Medulla oblongata (tissue), 1 donor: ENCODE results near the gene CES1.
"Not testable (repeated sequence)": the region's sequence is repeated elsewhere in the genome, so short reads cannot be mapped to it uniquely, and the experiment has no call there.

Source experiments
- DNase-seq: peaks from one replicate; pipeline ENCODE4 v3.0.0-alpha.2; 2015; ENCODE audit errors: extremely low spot score

Gene CES1

DNA sequence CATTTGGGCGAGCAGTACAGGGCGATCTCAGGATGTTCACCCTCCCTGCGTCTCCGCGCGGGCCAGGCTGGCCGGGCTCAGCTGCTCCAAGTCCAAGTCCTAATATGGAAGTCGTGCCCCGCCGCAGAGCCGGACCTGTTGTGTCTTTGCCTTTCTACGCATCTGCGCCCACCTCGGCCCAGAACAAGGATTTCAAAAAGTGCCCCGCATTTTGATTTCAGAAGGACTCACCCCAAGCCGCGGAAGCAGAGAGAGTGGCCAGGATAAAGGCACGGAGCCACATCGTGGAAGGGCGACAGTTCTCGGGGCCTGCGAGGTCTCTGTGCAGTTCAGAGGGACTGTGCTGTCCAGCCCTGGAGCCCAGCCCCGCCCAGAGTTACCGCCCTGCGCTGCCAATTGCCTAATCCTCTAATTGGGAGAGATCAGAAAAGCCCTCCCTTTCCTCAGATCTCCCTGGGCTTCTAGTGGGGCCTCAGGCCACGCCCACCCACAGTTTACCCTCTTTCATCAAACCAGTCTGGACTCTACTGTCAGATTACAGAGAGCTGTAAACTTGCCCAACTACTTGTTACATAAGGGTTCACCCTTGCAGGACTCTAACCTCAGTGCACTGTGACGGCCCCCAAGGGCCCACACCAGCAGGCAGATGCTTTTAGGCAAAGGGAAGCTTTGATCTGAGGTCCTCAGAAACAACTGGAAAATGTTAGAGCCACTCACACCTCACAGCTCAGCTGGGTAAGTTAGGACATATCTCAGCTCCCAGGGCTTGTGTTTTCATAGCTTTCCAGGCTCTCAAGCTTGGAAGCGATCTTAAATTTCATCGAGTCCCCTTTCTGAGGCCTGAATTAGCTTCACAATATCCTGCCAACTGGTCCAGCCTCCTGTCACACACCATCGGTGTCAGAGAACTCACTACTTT is at the start of gene CES1:
Gene CES1 (minus strand): TSS at position 324 of the 919 bp plus-strand sequence. CDS start 41 bp downstream, at position 283.
- DNase-seq = no peak

DNA sequence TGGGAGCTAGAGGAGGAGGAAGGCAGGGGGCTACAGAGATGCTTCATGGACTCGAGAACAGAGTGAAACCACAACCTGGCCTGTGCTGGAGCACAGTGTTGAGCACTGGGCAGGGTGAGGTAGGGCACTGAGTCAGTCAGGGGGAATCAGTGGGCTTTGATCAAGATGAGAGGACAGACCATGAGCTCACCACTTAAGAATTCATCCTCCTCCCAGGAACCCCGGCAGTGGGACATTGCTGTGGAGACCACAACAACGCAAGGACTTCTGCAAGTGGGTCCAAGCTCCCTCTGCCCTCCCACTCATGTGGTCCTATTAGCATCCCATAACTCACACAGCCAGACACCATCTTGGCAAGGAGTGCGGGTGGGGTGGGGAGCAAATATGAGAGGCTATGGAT is 44.0 kb upstream of the CES1 start:
- no peak for DNase-seq

DNA sequence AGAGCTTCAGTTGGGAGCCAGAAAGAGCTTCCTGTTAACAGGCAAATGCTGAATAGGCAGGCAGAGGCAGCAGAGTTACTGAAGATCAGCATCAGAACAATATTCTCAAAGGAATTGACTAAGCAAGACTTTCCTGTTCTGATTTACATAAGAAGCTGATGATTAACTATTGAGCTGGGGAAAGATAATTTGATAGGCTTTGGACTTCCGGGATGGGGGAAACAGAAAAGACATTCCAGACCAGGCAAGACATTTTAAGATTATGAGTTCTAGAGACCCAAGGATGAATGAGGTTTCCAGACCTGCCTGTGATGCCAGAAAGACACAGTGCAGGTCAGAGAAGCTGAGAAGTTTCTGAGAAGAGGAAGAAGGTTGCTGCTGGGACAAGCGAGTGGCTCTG is 42.4 kb upstream of the CES1 start, which contains the start of gene CES5A:
Gene CES5A (minus strand): TSS at position 101 of the 400 bp plus-strand sequence. CDS start 152 bp downstream, outside the sequence.
- DNase-seq = no peak

DNA sequence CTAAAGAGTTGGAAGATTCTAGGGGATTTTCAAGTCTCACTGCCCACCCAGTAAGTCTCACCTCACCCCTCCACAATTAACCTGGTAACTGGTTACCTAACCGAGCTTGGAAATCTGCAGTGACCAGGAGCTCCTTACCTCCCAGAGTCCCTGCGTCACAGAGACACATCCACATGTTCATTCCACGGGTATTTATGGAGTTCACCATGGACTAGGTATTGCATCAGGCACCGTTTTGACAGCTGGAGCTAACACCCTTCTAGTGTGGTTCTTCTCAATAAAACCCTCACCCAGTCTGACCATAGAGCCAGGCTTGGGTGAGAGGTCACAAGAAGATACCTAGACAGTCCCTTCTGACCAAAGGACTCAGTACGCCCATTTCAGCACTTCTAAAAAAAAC is 40.2 kb upstream of the CES1 start:
- DNase-seq = no peak

DNA sequence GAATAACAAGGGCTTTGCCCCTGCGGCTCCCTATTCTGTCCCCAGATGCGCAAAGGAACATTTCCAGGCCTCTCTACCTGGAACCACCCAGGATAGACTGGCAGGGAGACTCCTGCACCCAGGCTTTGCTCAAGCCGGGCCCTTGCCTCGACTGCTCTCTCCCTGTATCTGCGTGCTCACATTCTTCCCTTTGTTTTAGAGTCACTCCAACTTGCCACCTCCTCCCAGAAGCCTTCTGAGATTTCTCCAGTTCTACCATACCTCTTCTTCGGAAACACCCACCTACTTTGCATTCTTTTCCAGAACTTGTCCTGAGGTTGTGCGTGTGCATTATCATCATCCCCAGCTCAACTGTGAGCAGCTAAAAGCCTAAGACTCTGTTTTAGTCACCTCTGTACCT is 39.2 kb upstream of the CES1 start:
- no peak for DNase-seq

DNA sequence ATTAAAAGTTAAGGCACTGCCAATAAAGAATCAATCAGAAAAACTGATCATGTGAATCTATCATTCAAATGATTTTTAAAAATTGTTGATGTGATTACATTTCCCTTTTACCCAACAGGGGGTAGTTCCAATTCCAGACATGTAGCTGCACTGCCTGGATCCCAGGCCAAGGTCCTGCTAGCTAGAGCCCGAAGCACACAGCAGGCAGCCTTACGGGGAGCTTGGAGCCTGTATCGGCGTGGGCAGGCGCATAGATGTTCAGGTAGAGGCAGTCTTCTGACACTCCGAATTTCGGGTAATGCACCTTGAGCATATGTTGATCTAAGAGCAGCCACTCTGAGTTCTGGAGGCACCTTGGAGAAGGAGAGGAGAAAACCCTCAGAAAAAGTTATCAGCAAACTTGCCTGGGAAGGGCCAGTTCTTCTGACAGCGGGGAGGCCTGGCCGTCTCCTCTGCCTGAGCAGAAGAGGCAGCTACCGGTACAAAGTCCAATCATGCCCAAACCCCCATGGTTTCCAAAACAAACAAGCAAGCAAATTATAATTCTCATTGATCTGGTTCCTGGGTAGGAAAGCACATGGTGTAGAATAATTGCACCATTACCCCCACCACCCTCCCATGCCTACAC is 38.6 kb upstream of the CES1 start:
- DNase-seq = no peak

DNA sequence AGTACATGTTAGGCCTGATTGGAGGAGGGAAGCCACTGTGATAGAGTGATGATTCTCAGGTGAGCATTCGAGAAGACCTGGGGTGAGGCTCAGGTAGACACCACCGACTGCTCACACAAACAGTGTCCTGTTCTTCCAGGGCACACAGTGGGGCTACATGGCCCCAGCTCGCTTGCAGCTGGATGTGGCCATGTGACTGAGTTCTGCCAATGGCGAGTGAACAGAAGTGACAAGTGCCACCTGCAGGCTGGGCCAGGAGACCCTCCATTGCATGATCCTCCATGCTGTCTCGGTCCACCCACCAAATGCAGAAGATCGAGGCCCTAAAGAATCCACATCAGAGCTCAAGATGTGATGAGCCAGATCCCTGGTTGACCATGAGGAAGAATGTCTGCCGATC is 36.1 kb upstream of the CES1 start:
- no peak for DNase-seq

DNA sequence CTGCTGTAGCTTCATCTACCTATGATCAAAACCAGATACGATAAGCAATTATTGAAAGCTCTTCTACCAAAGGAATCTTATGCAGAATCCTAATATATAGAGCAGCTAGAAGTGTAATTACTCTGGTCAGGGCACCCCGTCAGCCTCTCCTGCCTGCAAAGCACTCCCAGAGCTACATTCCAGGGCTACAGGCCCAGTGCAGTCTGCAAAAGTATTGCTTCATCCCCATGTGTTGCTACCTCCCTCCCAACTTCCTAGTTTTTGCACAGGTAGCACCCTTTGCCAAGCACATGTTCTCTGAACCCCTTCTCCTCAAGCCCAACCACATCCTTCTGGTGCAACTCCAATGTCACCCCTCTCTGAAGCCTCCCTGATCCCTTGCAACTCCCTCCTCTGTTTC is 35.2 kb upstream of the CES1 start:
- no peak for DNase-seq

DNA sequence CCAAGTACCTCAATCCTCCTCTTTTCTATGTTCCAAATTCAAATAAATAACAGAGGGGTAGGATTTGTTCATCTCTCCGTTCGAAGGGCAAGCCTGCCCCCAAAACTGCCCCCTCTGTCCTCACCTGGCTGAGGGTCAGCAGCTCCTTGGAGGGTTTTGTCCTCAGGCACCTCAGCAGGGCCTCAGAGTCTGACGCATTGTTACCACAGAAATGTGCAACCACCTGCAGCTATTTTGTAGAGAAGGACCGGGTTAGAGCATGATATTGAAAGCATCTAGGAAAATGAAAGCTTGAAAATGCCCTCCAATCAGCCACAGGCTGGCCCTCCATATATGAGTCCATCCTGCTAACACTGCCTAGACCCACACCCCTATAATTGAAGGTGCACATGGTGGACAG is 28.4 kb upstream of the CES1 start:
- DNase-seq = no peak

DNA sequence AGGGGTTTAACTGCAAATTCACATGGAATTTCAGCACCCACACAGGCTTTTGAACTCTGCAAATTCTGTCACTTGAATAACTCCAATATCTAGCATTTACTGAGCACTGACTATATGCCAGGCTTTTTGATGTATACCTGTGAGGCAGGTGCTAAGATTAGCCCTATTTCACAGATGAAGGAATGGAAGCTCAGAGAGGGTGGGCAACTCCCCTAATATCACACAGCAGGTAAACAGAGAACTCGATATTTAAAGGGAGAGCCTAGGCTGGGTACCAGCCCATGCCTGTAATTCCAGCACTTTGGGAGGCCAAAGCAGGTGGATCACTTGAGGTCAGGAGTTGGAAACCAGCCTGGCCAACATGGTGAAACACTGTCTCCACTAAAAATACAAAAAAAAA is 24.8 kb upstream of the CES1 start:
- DNase-seq = not testable (repeated sequence)

DNA sequence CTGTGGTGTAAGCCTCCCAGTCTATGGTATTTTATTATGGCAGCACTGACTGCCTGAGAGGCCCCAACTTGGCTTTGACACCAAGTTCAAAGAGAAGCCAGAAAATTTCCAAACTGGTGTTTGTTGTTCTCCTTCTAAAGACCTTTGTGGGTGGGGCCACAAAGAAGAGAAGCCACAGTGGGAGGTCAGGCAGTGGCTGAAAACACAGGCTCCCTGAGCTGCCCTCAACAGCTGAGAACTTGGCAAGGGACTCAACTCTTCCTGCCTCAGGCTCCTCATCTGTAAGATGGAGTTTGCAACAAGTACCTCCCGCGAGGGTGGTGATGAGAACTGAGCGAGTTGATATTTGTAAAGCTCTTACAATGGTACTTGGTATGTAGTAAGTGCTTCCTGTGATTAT is 24.1 kb upstream of the CES1 start:
- no peak for DNase-seq

DNA sequence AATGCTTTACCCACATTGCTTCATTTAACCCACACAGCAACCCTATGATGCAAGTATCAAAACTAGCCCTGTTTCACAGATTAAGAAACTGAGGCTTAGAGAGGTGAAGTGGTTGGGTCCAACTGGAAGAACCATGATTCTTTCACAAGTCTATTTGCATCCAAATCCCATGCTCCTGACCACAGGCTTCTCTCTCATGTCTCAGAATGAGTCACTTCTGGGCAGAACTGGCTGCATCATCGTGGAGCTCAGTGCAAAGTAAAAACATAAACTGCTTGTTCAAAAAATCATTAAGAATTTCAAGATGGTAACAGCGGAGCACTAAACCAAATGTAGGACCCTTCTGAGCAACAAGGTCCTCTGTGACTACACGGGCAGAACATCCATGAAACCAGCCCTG is 20.2 kb upstream of the CES1 start:
- no peak for DNase-seq

DNA sequence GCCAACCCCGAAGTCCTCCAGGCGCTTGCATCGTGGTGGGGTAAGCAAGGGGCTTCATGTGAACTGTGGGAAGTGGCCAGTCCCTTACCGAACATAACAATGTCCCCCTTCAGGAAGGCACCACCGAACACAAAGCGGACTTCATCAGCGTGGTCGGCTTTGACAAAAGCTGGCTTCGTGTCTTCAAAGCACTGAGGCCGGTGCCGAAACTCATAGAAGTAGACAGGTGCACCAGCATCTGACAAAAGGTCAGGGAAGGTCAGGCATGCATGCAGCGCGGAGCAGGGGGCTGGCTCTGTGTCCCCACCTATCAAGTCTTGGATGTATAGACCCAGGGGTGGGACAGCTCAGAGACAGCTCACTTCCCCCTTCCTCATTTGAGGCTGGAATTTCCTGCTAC is 16.6 kb upstream of the CES1 start:
- no peak for DNase-seq

DNA sequence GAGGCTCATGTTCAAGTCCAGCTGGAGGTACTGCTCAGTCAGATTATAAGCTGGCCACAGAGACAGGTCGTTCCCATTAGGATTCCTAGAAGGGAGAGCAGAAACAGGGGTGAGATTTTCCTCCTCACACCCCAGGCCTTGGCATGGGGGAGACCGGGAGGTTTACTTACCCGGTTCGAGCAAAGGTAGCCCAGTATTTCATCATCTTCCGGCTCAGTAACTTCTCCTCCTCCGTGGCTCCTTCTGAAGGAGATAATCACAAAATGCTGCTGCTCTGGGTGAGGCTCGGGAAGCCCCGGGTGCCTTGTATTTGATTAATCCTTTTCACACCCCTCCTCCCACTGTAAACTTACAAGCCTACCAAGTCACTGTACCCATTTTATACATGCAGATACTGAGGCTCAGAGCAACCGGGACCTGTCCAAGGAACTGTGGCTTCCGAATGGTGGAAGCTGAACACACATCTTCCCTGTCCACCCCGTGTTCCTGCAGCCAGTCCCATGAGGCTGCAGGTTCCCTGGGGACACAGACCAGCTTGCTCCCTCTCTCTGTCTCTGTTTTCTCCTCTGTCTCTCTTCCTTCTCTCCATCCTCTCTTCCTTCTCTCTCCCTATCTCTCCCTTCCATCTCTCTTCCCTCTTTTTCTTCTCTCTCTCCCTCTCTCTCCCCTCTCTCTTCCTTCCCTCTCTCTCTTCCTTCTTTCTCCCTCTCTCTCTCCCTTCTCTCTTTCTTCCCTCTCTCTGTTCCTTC is 13.9 kb upstream of the CES1 start:
- no peak for DNase-seq

DNA sequence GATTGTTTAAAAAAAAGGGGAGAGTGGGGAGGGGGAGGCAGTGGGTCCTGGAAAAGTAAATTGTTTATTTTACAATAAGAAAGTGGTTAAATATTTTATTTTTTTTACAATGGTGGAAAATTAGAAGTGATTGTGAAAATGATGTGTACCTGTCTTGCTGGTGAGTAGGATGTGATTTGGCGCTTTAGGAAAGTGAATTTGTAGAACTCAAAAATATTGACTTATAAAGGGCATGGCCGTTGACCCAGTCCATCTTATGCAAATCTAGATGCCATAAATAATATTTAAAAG is 10.2 kb upstream of the CES1 start:
- no peak for DNase-seq

DNA sequence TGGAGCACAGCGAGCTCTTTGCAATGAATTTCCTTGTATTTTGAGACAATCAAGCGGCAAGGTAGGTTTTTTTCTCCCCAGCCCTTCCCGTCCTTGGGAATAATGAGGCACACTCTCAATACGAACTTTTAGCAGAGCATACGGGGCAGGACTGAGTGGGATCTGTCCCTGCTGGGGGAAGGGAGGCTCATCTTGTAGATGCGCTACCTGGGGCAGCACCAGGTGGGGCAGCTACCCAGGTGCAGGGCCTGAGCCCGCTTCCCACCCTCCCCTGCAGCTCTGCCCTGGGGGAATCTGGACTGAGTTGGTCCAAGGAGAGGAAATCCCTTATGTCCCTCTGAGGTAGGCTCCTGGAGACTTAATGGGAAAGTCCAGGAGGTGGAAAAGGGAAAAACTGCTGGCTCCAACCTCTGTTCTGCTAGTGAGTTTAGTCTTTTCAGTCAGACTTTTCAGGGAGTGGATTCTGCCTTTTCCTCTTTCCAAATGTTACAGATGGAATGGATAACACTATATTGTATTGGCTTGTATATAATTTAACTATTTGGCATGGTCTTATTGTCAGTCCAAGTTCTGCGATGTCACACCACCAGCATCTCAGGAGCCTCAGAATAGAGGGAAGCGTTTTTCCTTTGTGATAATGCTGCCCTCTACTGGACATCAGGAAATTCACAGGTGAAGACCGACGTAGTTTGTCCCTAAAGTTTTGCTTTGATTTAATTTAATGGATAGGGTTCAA is 9.6 kb upstream of the CES1 start:
- DNase-seq = peak; percentile 81

DNA sequence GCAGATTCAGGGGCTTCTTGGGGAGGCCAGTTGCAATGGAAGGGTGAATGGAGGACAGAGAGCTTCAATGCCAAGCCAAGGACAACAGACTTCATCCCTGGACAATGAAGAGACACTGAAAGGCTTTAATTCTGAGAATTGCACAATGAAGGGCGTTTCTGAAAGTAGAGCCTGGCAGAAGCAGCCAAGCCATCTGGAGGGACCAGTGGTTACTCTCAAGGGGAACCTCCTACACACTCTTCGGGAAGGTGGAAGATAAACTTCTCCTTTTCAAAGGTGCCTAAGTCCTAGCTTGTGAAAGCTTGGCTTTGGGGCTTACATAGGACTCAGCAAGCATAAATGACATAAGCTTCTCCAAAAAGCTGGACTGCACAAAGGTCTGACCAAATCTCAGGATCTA is 6.2 kb upstream of the CES1 start:
- peak; percentile 24 for DNase-seq

DNA sequence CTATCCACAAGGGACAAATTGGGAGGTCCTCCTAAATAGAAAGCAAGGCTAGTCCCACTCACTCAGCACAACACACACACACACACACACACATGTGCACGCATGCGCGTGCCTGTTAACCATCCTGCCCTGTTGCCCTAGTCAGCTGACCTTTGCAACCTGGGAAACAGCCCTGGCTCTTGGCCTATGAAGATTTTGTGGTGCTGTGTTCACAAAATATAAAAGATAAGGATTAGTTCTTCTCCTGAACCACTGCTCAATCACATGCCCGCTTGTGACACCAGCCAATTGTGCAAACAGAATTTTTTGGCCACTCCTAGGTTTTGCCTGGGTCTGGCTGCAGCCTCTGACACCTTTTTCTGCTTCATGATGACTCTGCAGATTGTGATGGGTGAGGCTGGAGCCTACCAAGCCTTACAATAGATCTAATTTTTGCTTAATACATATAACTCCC is 3.3 kb upstream of the CES1 start:
- no peak for DNase-seq

DNA sequence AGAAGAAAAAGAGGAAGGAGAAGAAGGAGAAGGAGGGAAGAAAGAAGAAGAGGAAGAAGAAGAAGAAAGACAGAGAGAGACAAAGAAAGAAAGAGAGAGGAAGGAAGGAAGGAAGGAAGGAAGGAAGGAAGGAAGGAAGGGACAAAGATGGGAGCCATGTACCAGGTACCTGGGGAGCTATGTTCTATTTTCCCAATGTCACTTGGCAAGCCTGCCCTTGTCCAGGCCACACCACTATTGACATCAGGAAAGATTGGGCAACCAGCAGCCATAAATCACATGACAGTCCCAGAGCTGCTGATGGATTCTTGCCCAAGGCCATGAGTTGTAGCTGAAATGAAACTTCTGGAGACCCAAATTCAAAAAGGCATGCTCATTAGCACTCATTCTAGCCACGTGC is 2.7 kb upstream of the CES1 start:
- peak; percentile 56 for DNase-seq

DNA sequence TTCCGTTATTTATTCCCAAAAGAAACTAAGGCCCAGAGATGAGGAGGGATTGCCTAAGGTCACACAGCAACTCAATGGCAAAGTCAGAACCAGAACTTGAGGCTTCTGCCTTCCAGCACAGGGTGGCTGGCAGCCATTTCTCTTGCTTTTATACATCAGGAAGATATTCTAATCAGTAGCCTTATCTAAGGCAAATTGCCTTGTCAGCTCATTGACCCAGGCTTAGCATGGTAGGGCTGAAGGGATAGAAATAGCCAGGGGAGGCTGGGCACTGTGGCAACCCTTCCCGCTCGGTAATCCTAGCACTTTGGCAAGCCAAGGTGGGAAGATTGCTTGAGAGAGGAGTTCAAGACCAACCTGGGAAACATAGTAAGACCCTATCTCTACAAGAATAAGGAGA is 2.3 kb upstream of the CES1 start:
- not testable (repeated sequence) for DNase-seq

DNA sequence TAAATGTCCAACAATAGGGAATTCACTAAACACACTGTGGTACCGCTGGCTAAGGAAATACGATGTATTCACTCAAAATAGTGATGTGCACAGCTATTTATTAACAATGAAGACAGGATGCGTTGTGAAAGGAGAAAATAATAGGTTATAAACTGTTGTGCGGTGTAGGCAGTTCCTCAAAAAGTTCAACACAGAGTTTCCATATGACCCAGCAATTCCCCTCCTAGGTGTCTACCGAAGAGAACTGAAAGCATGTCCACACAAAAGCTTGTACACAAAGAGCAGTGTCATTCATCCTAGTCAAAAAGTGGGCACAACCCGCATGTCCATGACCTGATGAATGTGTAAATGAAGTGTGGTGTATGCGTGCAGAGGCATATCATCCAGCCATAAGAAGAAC is 1.2 kb upstream of the CES1 start:
- DNase-seq = peak; percentile 67

DNA sequence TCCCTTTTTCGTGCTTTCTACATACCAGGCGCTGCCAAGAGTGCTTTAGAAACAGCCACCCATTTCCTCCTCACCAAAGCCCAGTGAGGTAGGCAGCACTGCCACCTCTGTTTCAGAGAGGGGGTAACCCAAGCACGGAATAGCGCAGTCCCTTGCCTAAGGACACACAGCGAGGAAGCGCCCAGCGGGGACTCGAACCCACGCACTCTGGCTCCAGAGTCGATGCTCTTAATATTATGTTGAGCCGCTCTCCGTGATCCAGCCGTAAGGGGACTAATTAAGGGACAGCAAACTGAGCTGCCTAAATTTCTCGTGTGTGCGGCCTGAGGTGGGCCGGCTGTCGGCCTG is 497 bp downstream of the CES1 start:
- no peak for DNase-seq
